ENCODE results near the gene PTPRD.

PTPRD gene

GRCh38 chr9:10230512-10230911 is 382.3 kb downstream of the PTPRD start:
- H3K4me1 ChIP-seq (ENCODE audit: control insufficient read depth, insufficient read depth, low read length): no peaks in the 10 kb centered on the region
- ChIA-PET POLR2A (no interaction called here), CTCF (interaction anchor here (0.7 kb wide), 2 partner anchors 152 to 219 kb away, joined by 3 read pairs; no protein-coding TSS in a partner anchor)
- H3K4me3 ChIP-seq (ENCODE audit: low read depth, low read length): no peak overlapping the region
- no peaks in the 10 kb centered on the region for H3K36me3 ChIP-seq (ENCODE audit: control insufficient read depth in 2 of 2, insufficient read depth in 1 of 2, low read length in 2 of 2)
- TF ChIP-seq SCRT1 (tag by site-specific recombination; IDR thresholded peaks at IDR 0.05; ENCODE audit: borderline replicate concordance): no peak
- TF ChIP-seq ZNF140 (tag by site-specific recombination; IDR thresholded peaks at IDR 0.05): no peak
- TF ChIP-seq ZNF792 (tag by site-specific recombination; IDR thresholded peaks at IDR 0.05): no peak
- no peak for TF ChIP-seq ZNF610 (tag by site-specific recombination; IDR thresholded peaks at IDR 0.05; ENCODE audit: borderline replicate concordance)
- TF ChIP-seq ZNF223 (tag by site-specific recombination; IDR thresholded peaks at IDR 0.05): no peak
- no peak for TF ChIP-seq ZNF184 (tag by site-specific recombination; IDR thresholded peaks at IDR 0.05)
- TF ChIP-seq, protein P1, sequence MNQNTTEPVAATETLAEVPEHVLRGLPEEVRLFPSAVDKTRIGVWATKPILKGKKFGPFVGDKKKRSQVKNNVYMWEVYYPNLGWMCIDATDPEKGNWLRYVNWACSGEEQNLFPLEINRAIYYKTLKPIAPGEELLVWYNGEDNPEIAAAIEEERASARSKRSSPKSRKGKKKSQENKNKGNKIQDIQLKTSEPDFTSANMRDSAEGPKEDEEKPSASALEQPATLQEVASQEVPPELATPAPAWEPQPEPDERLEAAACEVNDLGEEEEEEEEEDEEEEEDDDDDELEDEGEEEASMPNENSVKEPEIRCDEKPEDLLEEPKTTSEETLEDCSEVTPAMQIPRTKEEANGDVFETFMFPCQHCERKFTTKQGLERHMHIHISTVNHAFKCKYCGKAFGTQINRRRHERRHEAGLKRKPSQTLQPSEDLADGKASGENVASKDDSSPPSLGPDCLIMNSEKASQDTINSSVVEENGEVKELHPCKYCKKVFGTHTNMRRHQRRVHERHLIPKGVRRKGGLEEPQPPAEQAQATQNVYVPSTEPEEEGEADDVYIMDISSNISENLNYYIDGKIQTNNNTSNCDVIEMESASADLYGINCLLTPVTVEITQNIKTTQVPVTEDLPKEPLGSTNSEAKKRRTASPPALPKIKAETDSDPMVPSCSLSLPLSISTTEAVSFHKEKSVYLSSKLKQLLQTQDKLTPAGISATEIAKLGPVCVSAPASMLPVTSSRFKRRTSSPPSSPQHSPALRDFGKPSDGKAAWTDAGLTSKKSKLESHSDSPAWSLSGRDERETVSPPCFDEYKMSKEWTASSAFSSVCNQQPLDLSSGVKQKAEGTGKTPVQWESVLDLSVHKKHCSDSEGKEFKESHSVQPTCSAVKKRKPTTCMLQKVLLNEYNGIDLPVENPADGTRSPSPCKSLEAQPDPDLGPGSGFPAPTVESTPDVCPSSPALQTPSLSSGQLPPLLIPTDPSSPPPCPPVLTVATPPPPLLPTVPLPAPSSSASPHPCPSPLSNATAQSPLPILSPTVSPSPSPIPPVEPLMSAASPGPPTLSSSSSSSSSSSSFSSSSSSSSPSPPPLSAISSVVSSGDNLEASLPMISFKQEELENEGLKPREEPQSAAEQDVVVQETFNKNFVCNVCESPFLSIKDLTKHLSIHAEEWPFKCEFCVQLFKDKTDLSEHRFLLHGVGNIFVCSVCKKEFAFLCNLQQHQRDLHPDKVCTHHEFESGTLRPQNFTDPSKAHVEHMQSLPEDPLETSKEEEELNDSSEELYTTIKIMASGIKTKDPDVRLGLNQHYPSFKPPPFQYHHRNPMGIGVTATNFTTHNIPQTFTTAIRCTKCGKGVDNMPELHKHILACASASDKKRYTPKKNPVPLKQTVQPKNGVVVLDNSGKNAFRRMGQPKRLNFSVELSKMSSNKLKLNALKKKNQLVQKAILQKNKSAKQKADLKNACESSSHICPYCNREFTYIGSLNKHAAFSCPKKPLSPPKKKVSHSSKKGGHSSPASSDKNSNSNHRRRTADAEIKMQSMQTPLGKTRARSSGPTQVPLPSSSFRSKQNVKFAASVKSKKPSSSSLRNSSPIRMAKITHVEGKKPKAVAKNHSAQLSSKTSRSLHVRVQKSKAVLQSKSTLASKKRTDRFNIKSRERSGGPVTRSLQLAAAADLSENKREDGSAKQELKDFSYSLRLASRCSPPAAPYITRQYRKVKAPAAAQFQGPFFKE (tag by site-specific recombination; IDR thresholded peaks at IDR 0.05; ENCODE audit: borderline replicate concordance): no peak
- TF ChIP-seq GLIS1 (tag by site-specific recombination; IDR thresholded peaks at IDR 0.05): no peak
- TF ChIP-seq BCL11A (tag by site-specific recombination; IDR thresholded peaks at IDR 0.05; ENCODE audit: low read depth): no peak
- no peak for TF ChIP-seq ZNF473 (tag by site-specific recombination; IDR thresholded peaks at IDR 0.05)
- TF ChIP-seq, protein P2, sequence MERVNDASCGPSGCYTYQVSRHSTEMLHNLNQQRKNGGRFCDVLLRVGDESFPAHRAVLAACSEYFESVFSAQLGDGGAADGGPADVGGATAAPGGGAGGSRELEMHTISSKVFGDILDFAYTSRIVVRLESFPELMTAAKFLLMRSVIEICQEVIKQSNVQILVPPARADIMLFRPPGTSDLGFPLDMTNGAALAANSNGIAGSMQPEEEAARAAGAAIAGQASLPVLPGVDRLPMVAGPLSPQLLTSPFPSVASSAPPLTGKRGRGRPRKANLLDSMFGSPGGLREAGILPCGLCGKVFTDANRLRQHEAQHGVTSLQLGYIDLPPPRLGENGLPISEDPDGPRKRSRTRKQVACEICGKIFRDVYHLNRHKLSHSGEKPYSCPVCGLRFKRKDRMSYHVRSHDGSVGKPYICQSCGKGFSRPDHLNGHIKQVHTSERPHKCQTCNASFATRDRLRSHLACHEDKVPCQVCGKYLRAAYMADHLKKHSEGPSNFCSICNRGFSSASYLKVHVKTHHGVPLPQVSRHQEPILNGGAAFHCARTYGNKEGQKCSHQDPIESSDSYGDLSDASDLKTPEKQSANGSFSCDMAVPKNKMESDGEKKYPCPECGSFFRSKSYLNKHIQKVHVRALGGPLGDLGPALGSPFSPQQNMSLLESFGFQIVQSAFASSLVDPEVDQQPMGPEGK (tag by site-specific recombination; IDR thresholded peaks at IDR 0.05): no peak
- no peak for TF ChIP-seq ZNF26 (tag by site-specific recombination; IDR thresholded peaks at IDR 0.05)
- TF ChIP-seq ZNF513 (tag by site-specific recombination; IDR thresholded peaks at IDR 0.05): no peak
- TF ChIP-seq GLI2 (tag by site-specific recombination; IDR thresholded peaks at IDR 0.05; ENCODE audit: borderline replicate concordance, low read depth): no peak
- no peak for TF ChIP-seq ZNF114 (tag by site-specific recombination; IDR thresholded peaks at IDR 0.05)
- no peak for TF ChIP-seq ZNF24 (tag by site-specific recombination; IDR thresholded peaks at IDR 0.05)
- TF ChIP-seq ZNF692 (tag by site-specific recombination; IDR thresholded peaks at IDR 0.05): no peak
- no peak for TF ChIP-seq ZNF596 (tag by site-specific recombination; IDR thresholded peaks at IDR 0.05)
- H3K9me3 ChIP-seq (ENCODE audit: control insufficient read depth, insufficient read depth, low read depth, low read length): no peaks in the 10 kb centered on the region
- H3K27ac ChIP-seq (ENCODE audit: extremely low read depth, low read depth, low read length): no peak overlapping the region
